NCI-H1417 treated with DMSO at 0.1 percent for 48 hours (cell line): Measurements from ENCODE around the gene INKA1.
"Not testable (repeated sequence)": the region's sequence is repeated elsewhere in the genome, so short reads cannot be mapped to it uniquely, and the experiment has no call there.

Experiments
- DNase-seq: peaks from one replicate; lab custom pipeline; 2025; lab: John Stamatoyannopoulos, UW

The INKA1 gene

GRCh38 chr3:49807431-49808114 is 4.5 kb downstream of the INKA1 start:
- DNase-seq: no peak

- DNase-seq: no peak
Observed at GRCh38 chr3:49812916-49813496, 9.9 kb downstream of the INKA1 start.

- no peak for DNase-seq
Observed at GRCh38 chr3:49813497-49814174, 10.6 kb downstream of the INKA1 start, which contains the start of gene UBA7. UBA7 (minus strand) TSS chr3:49813953; CDS start chr3:49813787, 166 bp downstream.

- DNase-seq: not testable (repeated sequence)
Observed at GRCh38 chr3:49823131-49823530, 20.1 kb downstream of the INKA1 start.

GRCh38 chr3:49826016-49826415 is 23.0 kb downstream of the INKA1 start:
- DNase-seq: no peak

GRCh38 chr3:49831341-49831740 is 28.3 kb downstream of the INKA1 start:
- no peak for DNase-seq

GRCh38 chr3:49839193-49839809 is 36.2 kb downstream of the INKA1 start:
- no peak for DNase-seq

GRCh38 chr3:49840388-49840787 is 37.3 kb downstream of the INKA1 start:
- no peak for DNase-seq

- DNase-seq: no peak
Observed at GRCh38 chr3:49841126-49841696, 38.1 kb downstream of the INKA1 start.

GRCh38 chr3:49841806-49842205 is 38.7 kb downstream of the INKA1 start:
- no peak for DNase-seq

- no peak for DNase-seq
Observed at GRCh38 chr3:49842843-49843517, 39.9 kb downstream of the INKA1 start.

- DNase-seq: no peak
Observed at GRCh38 chr3:49844464-49845183, 41.6 kb downstream of the INKA1 start.

GRCh38 chr3:49845694-49846093 is 42.6 kb downstream of the INKA1 start:
- no peak for DNase-seq
